Muscle of arm (tissue), 12 donors: ENCODE results near the gene FOXP2. TPM values are rescaled to one million over a fixed set of nuclear protein-coding genes. Genes with fewer than 3 reads are reported as not detected.

Source experiments
- DNase-seq: peaks from one replicate; pipeline ENCODE4 v3.0.0-alpha.2; 2013
- polyA plus RNA-seq, 12 donors: library from polyadenylated mRNA; unstranded; fragments of 120-200 nt; gene quantifications; one replicate each; pipeline ENCODE4 v1.2.1, GENCODE V29; 2013; ENCODE audit not compliant: insufficient read length in 12 of 12

FOXP2 gene
- polyA plus RNA-seq, 12 donors = 8.7 to 22.7 (median 13.0) TPM; not detected in 1

- no peak for DNase-seq
Measured at GRCh38 chr7:114653364-114654088, 238.9 kb downstream of the FOXP2 start.

GRCh38 chr7:114656466-114656865 lies 241.9 kb downstream of the FOXP2 start:
- DNase-seq = no peak

GRCh38 chr7:114657279-114657678 lies 242.7 kb downstream of the FOXP2 start:
- no peak for DNase-seq

- no peak for DNase-seq
Measured at GRCh38 chr7:114658216-114658615, 243.6 kb downstream of the FOXP2 start.

GRCh38 chr7:114659409-114660125 lies 245.0 kb downstream of the FOXP2 start:
- DNase-seq = no peak

GRCh38 chr7:114660126-114660486 lies 245.5 kb downstream of the FOXP2 start:
- no peak for DNase-seq

- no peak for DNase-seq
Measured at GRCh38 chr7:114660753-114661152, 246.1 kb downstream of the FOXP2 start.

GRCh38 chr7:114662002-114662677 lies 247.5 kb downstream of the FOXP2 start:
- DNase-seq = no peak

- DNase-seq = peak; percentile 28
Measured at GRCh38 chr7:114663502-114663901, 248.9 kb downstream of the FOXP2 start.

GRCh38 chr7:114670676-114671075 lies 256.1 kb downstream of the FOXP2 start:
- no peak for DNase-seq

- no peak for DNase-seq
Measured at GRCh38 chr7:114671563-114672123, 257.0 kb downstream of the FOXP2 start.

GRCh38 chr7:114678116-114678515 lies 263.5 kb downstream of the FOXP2 start:
- DNase-seq = no peak

- DNase-seq = no peak
Measured at GRCh38 chr7:114687238-114687637, 272.6 kb downstream of the FOXP2 start.

- no peak for DNase-seq
Measured at GRCh38 chr7:114688443-114689055, 273.9 kb downstream of the FOXP2 start.

- DNase-seq = no peak
Measured at GRCh38 chr7:114689406-114689805, 274.8 kb downstream of the FOXP2 start.

GRCh38 chr7:114691605-114692004 lies 277.0 kb downstream of the FOXP2 start:
- no peak for DNase-seq

GRCh38 chr7:114695182-114695581 lies 280.6 kb downstream of the FOXP2 start:
- no peak for DNase-seq

GRCh38 chr7:114700247-114700928 lies 285.8 kb downstream of the FOXP2 start:
- no peak for DNase-seq

GRCh38 chr7:114703677-114704076 lies 289.1 kb downstream of the FOXP2 start:
- DNase-seq = no peak

- DNase-seq = no peak
Measured at GRCh38 chr7:114708646-114709045, 294.0 kb downstream of the FOXP2 start.

GRCh38 chr7:114710499-114710898 lies 295.9 kb downstream of the FOXP2 start:
- no peak for DNase-seq

GRCh38 chr7:114711241-114711640 lies 296.6 kb downstream of the FOXP2 start:
- DNase-seq = no peak
